NCI-H82 treated with DMSO at 0.1 percent for 48 hours (cell line): ENCODE data around the gene SLC35B4.

Source experiments
- DNase-seq: peaks from one replicate; lab custom pipeline; 2025; ENCODE audit not compliant: unreplicated experiment; lab: John Stamatoyannopoulos, UW

The SLC35B4 gene

GRCh38 chr7:134316539-134317344 is at the start of gene SLC35B4:
TSS of gene SLC35B4 (minus strand) at chr7:134316930. CDS start at chr7:134316751, 179 bp downstream.
- peak; percentile 88 for DNase-seq

GRCh38 chr7:134366481-134366880 is 49.8 kb upstream of the SLC35B4 start:
- DNase-seq: no peak

- no peak for DNase-seq
These were observed 48.8 kb upstream of the SLC35B4 start for GRCh38 chr7:134365341-134366054.

GRCh38 chr7:134364619-134365037 is 47.9 kb upstream of the SLC35B4 start:
- DNase-seq: no peak

GRCh38 chr7:134362587-134363483 is 46.1 kb upstream of the SLC35B4 start:
- DNase-seq: no peak

- DNase-seq: peak; percentile 54
These were observed 43.2 kb upstream of the SLC35B4 start for GRCh38 chr7:134359787-134360432.

GRCh38 chr7:134357486-134357885 is 40.8 kb upstream of the SLC35B4 start:
- no peak for DNase-seq

GRCh38 chr7:134356421-134356936 is 39.7 kb upstream of the SLC35B4 start:
- DNase-seq: peak; percentile 51

GRCh38 chr7:134355927-134356326 is 39.2 kb upstream of the SLC35B4 start:
- no peak for DNase-seq

GRCh38 chr7:134355004-134355525 is 38.3 kb upstream of the SLC35B4 start:
- DNase-seq: no peak

GRCh38 chr7:134353411-134353810 is 36.7 kb upstream of the SLC35B4 start:
- DNase-seq: no peak

- no peak for DNase-seq
These were observed 34.7 kb upstream of the SLC35B4 start for GRCh38 chr7:134351424-134351823.

- no peak for DNase-seq
These were observed 34.0 kb upstream of the SLC35B4 start for GRCh38 chr7:134350709-134351108.

- no peak for DNase-seq
These were observed 30.8 kb upstream of the SLC35B4 start for GRCh38 chr7:134347567-134347966.

- no peak for DNase-seq
These were observed 27.1 kb upstream of the SLC35B4 start for GRCh38 chr7:134343796-134344195.

GRCh38 chr7:134343136-134343535 is 26.4 kb upstream of the SLC35B4 start:
- no peak for DNase-seq

GRCh38 chr7:134339475-134339874 is 22.7 kb upstream of the SLC35B4 start:
- no peak for DNase-seq

GRCh38 chr7:134337980-134338379 is 21.2 kb upstream of the SLC35B4 start:
- DNase-seq: no peak

GRCh38 chr7:134334408-134334807 is 17.7 kb upstream of the SLC35B4 start:
- no peak for DNase-seq

- DNase-seq: no peak
These were observed 17.2 kb upstream of the SLC35B4 start for GRCh38 chr7:134333943-134334342.
